Stimulated activated CD4-positive, alpha-beta T cell treated with anti-CD3 and anti-CD28 coated beads, Interleukin-15, amount 100 ng/mL, for 48 hours (primary cell): Measurements from ENCODE around the gene PTPRD.

Experiments used
- DNase-seq, 2 donors: peaks; one replicate each; pipeline ENCODE4 v3.0.0-alpha.2; 2020; ENCODE audit warnings: low read depth in 2 of 2

PTPRD gene

GRCh38 chr9:10054456-10054855 lies 558.3 kb downstream of the PTPRD start:
- no peak for DNase-seq

GRCh38 chr9:10052916-10053315 lies 559.9 kb downstream of the PTPRD start:
- no peak for DNase-seq

- no peak for DNase-seq
Observed at GRCh38 chr9:10052181-10052580, 560.6 kb downstream of the PTPRD start.

- no peak for DNase-seq
Observed at GRCh38 chr9:10050016-10050415, 562.8 kb downstream of the PTPRD start.

- no peak for DNase-seq
Observed at GRCh38 chr9:10048994-10049393, 563.8 kb downstream of the PTPRD start.

- no peak for DNase-seq
Observed at GRCh38 chr9:10045598-10045997, 567.2 kb downstream of the PTPRD start.

GRCh38 chr9:10041726-10042229 lies 571.0 kb downstream of the PTPRD start:
- no peak for DNase-seq

- no peak for DNase-seq
Observed at GRCh38 chr9:10036095-10036494, 576.7 kb downstream of the PTPRD start.

GRCh38 chr9:10032166-10032565 lies 580.6 kb downstream of the PTPRD start:
- DNase-seq, result no peak

- DNase-seq, result no peak
Observed at GRCh38 chr9:10026443-10026984, 586.3 kb downstream of the PTPRD start.

- DNase-seq, result no peak
Observed at GRCh38 chr9:10015755-10016154, 597.0 kb downstream of the PTPRD start.

- DNase-seq, result no peak
Observed at GRCh38 chr9:10014889-10015288, 597.9 kb downstream of the PTPRD start.

- DNase-seq, result no peak
Observed at GRCh38 chr9:10009401-10009800, 603.4 kb downstream of the PTPRD start.

GRCh38 chr9:10008101-10008799 lies 604.6 kb downstream of the PTPRD start:
- DNase-seq, result no peak

GRCh38 chr9:10007356-10007755 lies 605.4 kb downstream of the PTPRD start:
- DNase-seq, result no peak

GRCh38 chr9:10005206-10005605 lies 607.6 kb downstream of the PTPRD start:
- DNase-seq, result no peak

GRCh38 chr9:10003047-10003446 lies 609.8 kb downstream of the PTPRD start:
- no peak for DNase-seq

- DNase-seq, result no peak
Observed at GRCh38 chr9:10000669-10001068, 612.1 kb downstream of the PTPRD start.

GRCh38 chr9:9998491-9999287 lies 614.1 kb downstream of the PTPRD start:
- DNase-seq, result no peak

GRCh38 chr9:9997585-9997984 lies 615.2 kb downstream of the PTPRD start:
- no peak for DNase-seq

GRCh38 chr9:9996259-9996658 lies 616.5 kb downstream of the PTPRD start:
- DNase-seq, result no peak

GRCh38 chr9:9992936-9993335 lies 619.9 kb downstream of the PTPRD start:
- no peak for DNase-seq

- no peak for DNase-seq
Observed at GRCh38 chr9:9973062-9973461, 639.7 kb downstream of the PTPRD start.
